Erythroblast (primary cell): ENCODE measurements around the gene RCAN2.

Experiments used
- GATA1 ChIP-seq: IDR thresholded peaks from 2 replicates; pipeline ENCODE4 v1.6.1; 2011; ENCODE audit warnings: low read depth, mild to moderate bottlenecking, control low read depth, low read length, moderate library complexity
- POLR2A ChIP-seq: IDR thresholded peaks from 2 replicates; pipeline ENCODE4 v1.6.1; 2011; ENCODE audit warnings: mild to moderate bottlenecking, low read length

GRCh38 chr6:46189726-46190125 lies 301.5 kb downstream of the RCAN2 start:
- no peak for TF ChIP-seq POLR2A
- TF ChIP-seq GATA1 = no peak
